K562 (cell line): Measurements from ENCODE around the gene TSPAN16. TPM values are rescaled to one million over a fixed set of nuclear protein-coding genes. Genes with fewer than 3 reads are reported as not detected.
A peak's percentile ranks its signal among the peaks of the same experiment; 100 is the strongest.

Experiments
- ATF3 ChIP-seq, 2 experiments: fragments of 450-650 bp in 1 of 2; sonication (generic) in 1 of 2; formaldehyde crosslinking in 1 of 2; IDR thresholded peaks in 1 of 2; conservative IDR thresholded peaks in 1 of 2; 2 replicates each; pipeline versions ENCODE4 v1.6.1 to v1.8.1; 2016 to 2023; ENCODE audit warnings: mild to moderate bottlenecking in 2 of 2, moderate library complexity in 2 of 2, inconsistent platforms in 1 of 2, missing genetic modification reagents in 1 of 2
- HBP1 ChIP-seq: fragments of 450-650 bp; formaldehyde crosslinking; IDR thresholded peaks from 2 replicates; pipeline ENCODE4 v1.4.0; 2022; ENCODE audit warnings: missing genetic modification characterization
- PRPF4 ChIP-seq: fragments of 200-400 bp; formaldehyde crosslinking; IDR thresholded peaks from one replicate; pipeline ENCODE4 v1.6.1; 2017; ENCODE audit warnings: low read length, low read depth, mild to moderate bottlenecking; ENCODE audit not compliant: insufficient read depth, poor library complexity, severe bottlenecking
- SIRT6 ChIP-seq: IDR thresholded peaks from one replicate; pipeline ENCODE4 v1.6.1; 2012; ENCODE audit warnings: low read depth, mild to moderate bottlenecking, control low read depth, inconsistent platforms, low read length, moderate library complexity
- TFAP4 ChIP-seq: sonication (generic); formaldehyde crosslinking; IDR thresholded peaks from 2 replicates; pipeline ENCODE4 v1.8.0; 2022; ENCODE audit warnings: missing genetic modification reagents, mild to moderate bottlenecking, moderate library complexity, borderline replicate concordance
- U2AF2 ChIP-seq: fragments of 200-400 bp; formaldehyde crosslinking; optimal IDR thresholded peaks from 2 replicates; pipeline ENCODE3; 2017; ENCODE audit warnings: low read depth, mild to moderate bottlenecking, low read length
- ZKSCAN8 ChIP-seq: fragments of 200-800 bp; sonication (Bioruptor generic); IDR thresholded peaks from 2 replicates; pipeline ENCODE4 v1.6.1; 2016; ENCODE audit warnings: missing genetic modification characterization, missing compliant biosample characterization
- ZNF764 ChIP-seq: fragments of 250-450 bp; sonication (Bioruptor Pico); IDR thresholded peaks from 2 replicates; pipeline ENCODE4 v1.4.0; 2020; ENCODE audit warnings: low read depth, mild to moderate bottlenecking, moderate library complexity
- polyA plus RNA-seq, 8 experiments: library from polyadenylated mRNA; depleted of rRNA in 4 of 8; stranded (reverse) in 5 of 8; unstranded in 3 of 8; fragments of >200 nt; fragmentation: Nextera tagmentation in 2 of 8; fragmentation: Illumina TruSeq in 1 of 8; extraction: Ambion mirVana in 2 of 8; extraction: Trizol in 1 of 8; gene quantifications; 2 replicates each; pipeline versions ENCODE4 v1.2.1 to v1.2.3, GENCODE V29; 2011 to 2014; ENCODE audit warnings: inconsistent platforms in 1 of 8, missing spikeins in 1 of 8
- total RNA-seq, 7 experiments: library from RNA; depleted of rRNA in 6 of 7; stranded (reverse); fragments of >200 nt in 6 of 7; fragmentation: Illumina TruSeq in 2 of 7; extraction: Trizol in 2 of 7; gene quantifications; 2 replicates each; pipeline versions ENCODE4 v1.2.1 to v1.2.3, GENCODE V29; 2011 to 2021; ENCODE audit warnings: low replicate concordance in 1 of 7

Gene TSPAN16
- total and polyA plus RNA-seq, 9 of the 15 experiments (the other 6 are each of a cell fraction or from before 2014, with no cell fraction given), result not detected

GRCh38 chr19:11267316-11268085 is 28.5 kb upstream of the TSPAN16 start (continued):
- TF ChIP-seq HBP1 (CRISPR knock-in tag) (no peak), PRPF4 (no peak), SIRT6 (no peak), U2AF2 (no peak), ATF3 (IDR thresholded peaks at IDR 0.05) (peak; percentile 78), ATF3 (CRISPR knock-in tag; conservative IDR thresholded peaks at IDR 0.05) (no peak), ZNF764 (CRISPR knock-in tag) (no peak), ZKSCAN8 (CRISPR knock-in tag) (0 out of 2 replicates have a peak, but pooled peaks have one; percentile 51), TFAP4 (no peak)
- TF ChIP-seq, all 486 proteins: peak for 5
